K562 (cell line): ENCODE results near the gene ORC2.

Experiments used
- CBFB ChIP-seq: sonication (generic); formaldehyde crosslinking; IDR thresholded peaks from 2 replicates; pipeline ENCODE4 v1.4.0; 2020; ENCODE audit warnings: mild to moderate bottlenecking, missing genetic modification reagents
- CTCF ChIP-seq, 3 experiments: IDR thresholded peaks in 2 of 3; conservative IDR thresholded peaks in 1 of 3; 2 replicates each; pipeline ENCODE4 v1.5.1; 2011 to 2012; ENCODE audit warnings: low read length in 3 of 3, mild to moderate bottlenecking in 3 of 3, control low read depth in 2 of 3, improper control_type of control experiment in 1 of 3, inconsistent platforms in 1 of 3, low read depth in 1 of 3, mixed read lengths in 1 of 3, moderate library complexity in 1 of 3; ENCODE audit not compliant: insufficient read depth in 2 of 3
- CUX1 ChIP-seq: fragments of 200-800 bp; sonication (Bioruptor generic); IDR thresholded peaks from 2 replicates; pipeline ENCODE4 v1.6.1; 2016; ENCODE audit warnings: missing genetic modification characterization, missing compliant biosample characterization
- DPF2 ChIP-seq: fragments of 450-650 bp; IDR thresholded peaks from 2 replicates; pipeline ENCODE4 v1.6.1; 2016
- GTF2F1 ChIP-seq: IDR thresholded peaks from 2 replicates; pipeline ENCODE4 v1.6.1; 2011; ENCODE audit warnings: low read depth, low read length, improper control_type of control experiment
- RCOR1 ChIP-seq, 2 experiments: IDR thresholded peaks; 2 replicates each; pipeline ENCODE4 v1.6.1; 2012; ENCODE audit warnings: low read depth in 2 of 2, low read length in 2 of 2, borderline replicate concordance in 1 of 2, improper control_type of control experiment in 1 of 2
- SIN3B ChIP-seq: fragments of 450-650 bp; IDR thresholded peaks from 2 replicates; pipeline ENCODE4 v1.6.1; 2017; ENCODE audit warnings: low read depth, mild to moderate bottlenecking, moderate library complexity
- TRIM24 ChIP-seq, 2 experiments: fragments of 450-650 bp; IDR thresholded peaks; 2 replicates each; pipeline ENCODE4 v1.6.1; 2016
- U2AF1 ChIP-seq: fragments of 200-400 bp; formaldehyde crosslinking; optimal IDR thresholded peaks from 2 replicates; pipeline ENCODE3; 2017; ENCODE audit warnings: mild to moderate bottlenecking, low read depth, low read length, moderate library complexity
- USF2 ChIP-seq: sonication (generic); formaldehyde crosslinking; IDR thresholded peaks from 2 replicates; pipeline ENCODE4 v1.5.0; 2020; ENCODE audit warnings: missing genetic modification reagents
- YY1 ChIP-seq, 3 experiments: IDR thresholded peaks; 2 replicates each; pipeline ENCODE4 v1.6.1; 2011; ENCODE audit warnings: low read length in 2 of 3, mild to moderate bottlenecking in 2 of 3, moderate library complexity in 2 of 3, borderline replicate concordance in 1 of 3, control low read depth in 1 of 3, low read depth in 1 of 3; ENCODE audit not compliant: insufficient read depth in 3 of 3, insufficient replicate concordance in 2 of 3, control insufficient read depth in 1 of 3, insufficient read length in 1 of 3; ENCODE audit errors: extremely low read depth in 1 of 3
- ZC3H8 ChIP-seq: fragments of 450-650 bp; IDR thresholded peaks from 2 replicates; pipeline ENCODE4 v1.6.1; 2017
- ZNF140 ChIP-seq: fragments of 250-450 bp; sonication (Bioruptor Pico); IDR thresholded peaks from 2 replicates; pipeline ENCODE4 v1.8.0; 2021; ENCODE audit warnings: moderate library complexity, mild to moderate bottlenecking, inconsistent platforms
- ZNF212 ChIP-seq: fragments of 450-650 bp; formaldehyde crosslinking; IDR thresholded peaks from 2 replicates; pipeline ENCODE4 v1.4.0; 2020; ENCODE audit warnings: mild to moderate bottlenecking

GRCh38 chr2:200863782-200864175 lies 99.7 kb downstream of the ORC2 start:
- TF ChIP-seq GTF2F1 (no peak), CUX1 (CRISPR knock-in tag) (no peak), ZC3H8 (no peak), U2AF1 (no peak), ZNF212 (CRISPR knock-in tag) (no peak), ZNF140 (CRISPR knock-in tag) (no peak), SIN3B (no peak), RCOR1 (IDR thresholded peaks at IDR 0.05; ENCODE audit: borderline replicate concordance in 1 of 2, low read depth in 2 of 2, low read length in 2 of 2) (no peak), TRIM24 (IDR thresholded peaks at IDR 0.05) (no peak), USF2 (CRISPR knock-in tag) (no peak), CTCF (IDR thresholded peaks at IDR 0.05 in 2 of 3, conservative IDR thresholded peaks at IDR 0.05 in 1 of 3; ENCODE audit: insufficient read depth in 2 of 3, low read depth in 1 of 3, low read length in 3 of 3) (no peak), DPF2 (no peak), YY1 (IDR thresholded peaks at IDR 0.05; ENCODE audit: borderline replicate concordance in 1 of 3, control insufficient read depth in 1 of 3, extremely low read depth in 1 of 3, insufficient read depth in 3 of 3, insufficient read length in 1 of 3, insufficient replicate concordance in 2 of 3, low read depth in 1 of 3, low read length in 2 of 3) (no peak), CBFB (no peak)
